Activated CD4-positive, alpha-beta T cell treated with anti-CD3 and anti-CD28 coated beads, Interleukin-2, amount 50 U/mL, for 16 hours (primary cell): ENCODE data around the gene SELENOK.

Source experiments
- DNase-seq: peaks from one replicate; pipeline ENCODE4 v3.0.0-alpha.2; 2020

SELENOK gene

DNA sequence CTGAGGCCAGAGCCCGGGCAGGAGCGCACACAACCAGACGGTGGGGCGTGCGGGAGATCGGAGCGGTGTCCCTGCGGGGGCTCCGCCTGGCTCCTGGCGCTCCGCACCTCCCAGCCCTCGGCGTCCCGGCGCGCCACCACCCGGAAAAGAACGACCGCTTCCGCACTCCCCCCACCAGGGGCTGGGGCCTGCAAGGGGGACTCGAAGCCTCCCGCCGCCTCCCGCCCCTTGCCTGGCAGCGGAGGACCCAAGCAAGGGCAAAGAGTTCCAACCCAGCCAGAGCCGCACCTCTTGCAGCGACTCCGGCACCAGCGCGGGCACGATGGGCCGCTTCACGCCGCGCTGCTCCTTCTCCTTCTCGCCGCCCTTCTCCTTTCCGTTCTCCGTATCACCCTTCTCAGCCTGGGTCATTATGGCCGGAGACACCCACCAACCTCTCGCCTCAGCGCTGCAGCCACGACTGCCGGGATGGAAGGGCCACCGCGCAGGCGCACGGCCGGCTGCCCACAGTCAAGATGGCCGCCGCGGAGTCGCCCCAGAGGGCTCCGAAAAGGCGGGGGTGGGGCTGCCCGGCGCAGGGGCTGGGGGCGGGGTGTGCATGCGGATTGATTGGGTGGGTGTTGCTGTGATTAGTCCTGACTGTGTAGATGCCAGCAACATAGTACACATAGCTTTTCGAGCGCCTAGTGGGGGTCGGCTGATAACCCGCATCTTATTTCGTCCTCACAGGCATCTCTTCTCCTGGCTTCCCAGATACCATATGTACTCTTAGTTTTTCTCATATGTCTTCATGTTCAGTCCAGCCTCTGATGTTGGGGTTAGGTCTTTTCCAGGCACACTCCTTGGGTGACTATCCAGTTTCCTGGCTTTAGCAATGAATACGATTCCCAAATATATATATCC lies 9.7 kb downstream of the SELENOK start, which contains the start of gene ACTR8:
TSS of gene ACTR8 (minus strand) at position 462 of the 903 bp plus-strand sequence. CDS start at position 411, 51 bp downstream.
- DNase-seq, result peak; percentile 89

DNA sequence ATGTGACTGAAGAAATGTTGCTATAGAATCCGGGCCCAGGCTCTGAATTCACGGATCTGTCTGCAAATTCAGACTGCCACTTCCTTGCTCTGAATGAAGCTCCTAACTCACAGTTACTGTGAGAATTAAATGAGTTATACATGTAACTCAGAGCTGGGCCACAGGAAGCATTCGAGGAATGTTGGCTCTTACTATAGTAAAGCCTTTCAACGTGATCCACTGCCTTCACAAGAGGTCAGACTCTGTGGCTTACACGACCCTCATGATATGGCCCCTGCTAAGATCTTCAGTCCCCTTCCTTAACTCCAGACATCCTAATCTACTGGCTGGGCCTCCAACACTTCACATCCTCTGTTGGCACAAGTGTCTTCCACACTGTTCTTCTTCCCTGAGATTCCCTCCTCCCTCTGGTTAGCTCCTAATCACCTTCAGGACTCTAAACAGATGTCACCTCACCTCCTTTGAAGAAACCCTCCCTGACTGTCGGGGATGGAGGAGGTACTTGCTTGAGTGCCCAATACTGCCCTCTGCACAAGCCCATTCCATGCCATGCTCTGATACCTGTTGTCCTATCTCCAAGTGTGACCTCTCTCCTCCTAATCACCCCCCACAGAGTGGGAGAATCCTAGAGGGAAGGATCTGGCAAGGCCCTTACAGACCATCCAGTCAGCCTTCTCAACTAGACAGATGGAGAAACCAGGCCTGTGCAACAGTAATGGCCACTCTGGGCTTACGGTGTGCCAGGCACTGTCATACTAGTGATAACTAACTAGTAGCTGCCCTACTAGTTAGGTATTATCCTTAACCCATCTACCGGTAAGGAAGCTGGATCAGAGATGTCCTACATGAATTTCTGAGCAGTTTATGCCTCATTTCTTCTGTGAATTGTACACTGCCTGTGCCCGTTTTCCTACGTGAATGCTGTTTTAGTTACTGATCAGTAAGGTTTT lies 11.0 kb downstream of the SELENOK start:
- DNase-seq, result no peak

DNA sequence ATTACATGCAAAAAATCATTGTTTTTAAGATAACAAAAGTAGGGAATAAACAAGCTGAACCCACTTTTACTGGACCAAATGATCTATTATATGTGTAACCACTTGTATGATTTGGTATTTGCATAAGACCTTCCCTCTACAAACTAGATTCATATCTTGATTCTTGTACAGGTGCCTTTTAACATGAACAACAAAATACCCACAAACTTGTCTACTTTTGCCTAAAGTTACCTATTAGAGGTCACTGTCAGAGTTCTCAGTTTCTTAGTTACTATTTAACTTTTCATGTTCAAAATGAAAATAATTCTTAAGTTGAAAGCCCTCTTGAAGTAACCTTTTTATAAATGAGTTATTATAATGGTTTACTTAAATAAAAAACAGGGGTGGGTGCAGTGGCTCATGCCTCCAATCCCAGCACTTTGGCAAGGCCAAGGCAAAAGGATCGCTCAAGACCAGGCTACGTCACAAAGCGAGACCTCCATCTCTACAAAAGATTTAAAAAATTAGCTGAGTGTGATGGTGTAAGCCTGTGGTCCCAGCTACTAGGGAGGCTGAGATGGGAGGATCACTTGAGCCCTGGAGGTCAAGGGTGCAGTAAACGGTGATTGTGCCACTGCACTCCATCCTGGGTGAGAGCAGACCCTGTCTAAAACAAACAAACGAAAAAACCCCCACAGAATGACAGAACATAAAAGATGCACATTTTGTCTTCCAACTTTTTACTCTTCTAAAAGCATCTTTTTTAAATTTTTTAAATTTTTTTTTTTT lies 25.7 kb downstream of the SELENOK start:
- DNase-seq, result no peak

DNA sequence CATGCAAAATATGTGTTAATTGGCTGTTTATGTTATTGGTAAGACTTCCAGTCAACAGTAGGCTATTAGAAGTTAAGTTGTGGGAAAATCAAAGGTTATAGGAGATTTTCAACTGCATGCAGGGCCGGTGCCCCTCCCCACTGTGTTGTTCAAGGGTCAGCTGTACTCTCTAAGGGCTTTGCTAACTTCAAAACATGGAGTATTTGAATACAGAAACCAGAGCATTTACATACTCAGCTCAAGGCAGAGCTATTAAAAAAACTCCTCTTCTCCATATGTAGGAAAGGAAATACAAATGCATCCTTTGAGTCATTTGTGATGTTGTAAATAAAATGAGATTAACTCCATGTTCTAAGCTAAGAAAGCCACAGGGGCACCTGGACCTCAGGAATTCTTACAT lies 28.5 kb downstream of the SELENOK start:
- DNase-seq, result no peak

DNA sequence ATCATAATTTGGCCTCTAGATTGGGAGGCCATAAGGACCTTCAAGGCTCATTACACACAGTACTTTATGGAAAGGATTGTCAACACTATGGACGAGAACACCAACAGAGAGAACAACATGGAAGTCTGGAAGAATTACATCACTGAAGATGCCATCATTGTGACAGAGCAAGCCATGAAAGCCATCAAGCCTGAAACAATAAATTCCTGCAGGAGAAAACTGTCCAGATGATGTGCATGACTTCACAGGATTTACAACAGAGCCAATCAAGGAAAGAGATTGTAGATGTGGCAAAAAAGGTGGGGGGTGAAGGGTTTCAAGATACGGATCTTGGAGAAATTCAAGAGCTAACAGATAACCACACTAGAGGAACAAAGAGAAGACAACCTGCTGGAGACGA lies 29.4 kb downstream of the SELENOK start:
- DNase-seq, result no peak

DNA sequence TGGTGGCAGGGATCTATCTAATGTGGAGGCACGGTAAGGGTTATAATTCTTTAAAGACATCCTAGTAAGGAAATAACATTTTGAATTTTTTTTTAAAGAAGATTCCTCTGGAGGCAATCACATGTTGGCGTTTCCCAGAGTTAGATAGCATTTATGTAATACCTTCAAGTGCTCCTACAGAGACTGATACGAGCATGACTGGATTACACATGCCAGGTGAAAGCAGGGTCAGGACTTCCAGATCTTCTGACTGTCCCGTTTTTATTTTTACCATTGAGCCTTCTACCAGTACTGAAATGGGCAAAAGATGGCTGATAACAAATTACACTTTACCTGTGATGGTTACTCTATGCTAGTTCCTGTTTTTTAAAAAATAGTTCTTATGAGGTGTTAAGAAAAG lies 31.5 kb downstream of the SELENOK start:
- no peak for DNase-seq

DNA sequence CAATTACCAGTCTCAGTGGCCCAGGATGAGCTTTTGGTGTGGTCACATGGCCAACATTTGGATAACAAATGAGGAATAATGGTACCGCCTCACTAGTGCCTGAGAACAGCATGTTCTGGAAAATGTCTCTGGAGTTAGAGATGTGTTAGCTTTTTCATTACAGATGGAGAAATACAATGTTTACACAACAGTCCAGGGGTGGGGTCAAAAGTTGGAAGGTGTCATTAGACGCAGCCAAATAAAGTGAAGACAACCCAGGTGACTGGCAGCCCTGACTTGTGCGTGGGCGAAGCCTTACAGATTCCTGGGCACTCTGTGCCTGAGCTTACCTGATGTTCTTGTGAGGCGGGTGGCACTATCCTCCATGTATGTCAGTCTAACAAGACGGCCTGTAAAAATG lies 32.5 kb downstream of the SELENOK start:
- no peak for DNase-seq

DNA sequence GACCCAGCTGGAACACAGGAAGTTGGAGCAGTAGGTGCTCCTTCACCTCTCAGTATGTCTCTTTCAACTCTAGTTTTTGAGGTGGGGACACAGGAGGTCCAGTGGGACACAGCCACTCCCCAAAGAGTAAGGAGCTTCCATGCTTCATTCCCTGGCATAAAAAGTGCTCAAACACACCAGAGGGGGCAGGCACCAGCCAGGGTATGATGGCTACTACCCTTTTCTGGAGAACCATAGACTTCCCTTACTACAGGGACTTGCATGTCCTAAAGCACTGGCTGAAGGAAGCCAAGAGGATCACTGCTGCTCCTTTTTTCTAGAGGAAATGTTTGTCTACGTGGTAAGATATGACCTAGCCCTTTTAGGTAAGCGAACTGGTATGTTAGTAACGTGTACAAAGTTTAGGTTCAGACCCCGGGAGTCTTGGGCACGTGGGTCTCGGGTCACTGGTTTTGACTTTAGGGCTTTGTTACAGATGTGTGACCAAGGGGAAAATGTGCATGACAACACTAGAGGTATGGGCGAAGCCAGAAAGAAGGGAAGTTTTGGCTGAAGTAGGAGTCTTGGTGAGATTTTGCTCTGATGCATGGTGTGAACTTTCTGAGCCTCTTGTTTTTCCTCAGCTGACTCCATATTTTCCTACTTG lies 33.4 kb downstream of the SELENOK start:
- DNase-seq, result no peak

DNA sequence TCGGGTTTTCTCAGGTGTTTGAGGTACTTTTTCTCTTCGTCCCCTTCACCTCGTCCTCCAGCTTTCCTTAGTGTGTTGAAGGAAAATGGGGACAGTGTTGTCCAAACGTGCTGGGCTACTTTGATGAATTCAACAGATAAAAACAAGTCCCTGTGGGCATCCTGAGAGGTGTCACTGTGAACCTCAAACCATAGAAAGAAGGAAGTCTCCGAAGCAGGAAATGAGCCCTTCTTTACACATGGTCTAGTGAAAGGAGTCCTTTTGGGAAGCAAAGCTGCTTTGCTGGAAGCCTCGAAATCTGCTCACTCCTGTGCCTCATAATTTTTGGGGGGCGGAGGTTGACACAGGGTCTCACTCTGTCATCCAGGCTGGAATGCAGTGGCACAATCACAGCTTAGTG lies 34.7 kb downstream of the SELENOK start:
- no peak for DNase-seq

DNA sequence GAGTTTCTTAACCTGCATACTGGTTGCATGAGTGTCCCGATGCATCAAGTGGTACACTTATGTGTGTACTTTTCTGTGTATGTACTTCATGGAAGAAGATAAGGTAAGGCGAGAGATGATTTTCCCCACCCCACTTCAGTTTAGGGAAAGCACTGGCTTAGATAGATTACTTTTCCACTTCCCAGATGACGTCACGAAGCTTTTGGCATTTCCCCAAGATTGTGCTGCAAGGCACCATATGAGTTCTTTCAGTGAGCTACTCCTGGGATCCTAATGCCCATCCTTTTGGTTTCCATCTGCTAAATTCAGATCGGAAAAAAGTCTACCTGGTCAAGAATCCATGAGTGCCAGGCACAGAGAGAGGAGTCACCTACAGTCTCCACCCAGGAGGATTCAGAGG lies 40.8 kb downstream of the SELENOK start:
- no peak for DNase-seq

DNA sequence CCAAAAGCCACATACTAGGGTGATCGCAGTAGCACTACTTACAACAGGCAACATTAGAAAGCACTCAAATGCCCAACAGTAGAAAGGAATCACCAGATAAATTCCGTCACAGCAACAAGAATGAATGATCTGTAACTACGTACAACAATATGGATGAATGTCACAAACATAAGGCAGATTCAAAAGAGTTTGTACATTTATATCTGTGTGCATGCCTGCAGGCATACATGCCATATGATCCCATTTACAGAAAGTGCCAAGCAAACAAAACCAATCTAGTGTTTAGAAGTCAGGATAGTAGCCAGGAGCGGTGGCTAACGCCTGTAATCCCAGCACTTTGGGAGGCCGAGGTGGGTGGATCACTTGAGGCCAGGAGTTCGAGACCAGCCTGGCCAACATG lies 41.7 kb downstream of the SELENOK start:
- no peak for DNase-seq

DNA sequence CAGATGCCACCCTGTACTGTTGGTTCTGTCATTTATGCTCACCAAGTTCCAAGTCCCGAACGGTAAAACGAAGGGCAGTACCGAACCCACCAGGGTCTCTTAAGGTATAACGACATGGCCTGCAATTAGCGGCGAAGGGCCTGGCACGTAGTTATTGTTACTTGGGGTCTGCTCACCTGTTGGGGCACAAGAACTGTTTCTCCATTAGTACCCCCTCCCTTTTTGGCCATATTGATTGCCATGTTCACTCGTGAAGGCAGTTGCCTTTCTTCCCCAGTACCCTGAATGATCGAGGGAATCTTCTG lies 44.9 kb downstream of the SELENOK start:
- no peak for DNase-seq

DNA sequence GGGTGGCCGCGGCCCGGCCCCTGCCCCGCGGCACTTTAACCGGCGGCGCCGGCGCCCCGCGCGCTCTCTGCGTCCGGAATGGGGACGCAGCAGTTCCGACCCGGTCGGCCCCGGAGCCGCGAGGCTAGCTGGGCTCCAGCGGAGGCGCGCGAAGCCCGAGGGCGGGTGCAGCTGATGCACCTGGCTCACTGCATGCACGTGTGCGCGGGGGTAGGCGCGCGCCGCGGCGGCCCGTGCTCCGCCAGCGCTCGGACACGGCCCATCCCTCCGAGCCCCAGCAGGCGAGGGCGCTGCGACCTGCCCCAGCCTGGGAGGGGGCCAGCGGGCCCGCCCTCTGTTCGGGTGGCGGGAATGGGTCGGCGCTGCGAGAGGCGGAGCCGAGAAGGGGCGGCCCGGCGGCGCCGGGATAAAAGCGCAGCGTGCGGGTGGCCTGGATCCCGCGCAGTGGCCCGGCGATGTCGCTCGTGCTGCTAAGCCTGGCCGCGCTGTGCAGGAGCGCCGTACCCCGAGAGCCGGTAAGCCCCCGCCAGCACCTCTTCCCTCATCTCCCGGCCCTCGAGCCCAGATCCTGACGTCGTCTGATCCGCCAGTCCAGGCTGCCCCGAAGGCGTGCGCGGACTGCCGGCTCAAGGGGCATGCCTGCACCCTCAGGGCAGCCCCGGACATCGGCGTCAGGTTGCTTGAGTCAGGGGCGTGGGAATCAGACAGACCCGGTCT lies 45.4 kb downstream of the SELENOK start, which contains the start of the genes CHDH and IL17RB:
TSS of gene CHDH (minus strand) at position 286 of the 717 bp plus-strand sequence. CDS start 22,411 bp downstream, outside the sequence.
TSS of gene IL17RB (plus strand) at position 435 of the 717 bp plus-strand sequence. CDS start at position 456, 21 bp downstream.
- DNase-seq, result peak; percentile 23

DNA sequence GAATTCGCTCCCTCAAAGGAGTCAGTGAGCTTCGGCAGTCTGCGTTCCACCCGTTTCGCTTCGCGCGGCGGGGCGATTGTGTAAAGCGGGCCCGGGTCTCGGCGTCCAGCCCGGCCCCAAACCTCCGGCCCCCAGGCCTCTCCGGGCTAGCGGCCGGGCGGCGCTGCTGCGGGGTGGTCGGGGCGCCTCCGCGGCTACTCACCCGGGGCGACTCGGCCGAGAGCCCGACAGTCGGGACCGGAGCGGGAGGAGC lies 45.9 kb downstream of the SELENOK start:
- no peak for DNase-seq

DNA sequence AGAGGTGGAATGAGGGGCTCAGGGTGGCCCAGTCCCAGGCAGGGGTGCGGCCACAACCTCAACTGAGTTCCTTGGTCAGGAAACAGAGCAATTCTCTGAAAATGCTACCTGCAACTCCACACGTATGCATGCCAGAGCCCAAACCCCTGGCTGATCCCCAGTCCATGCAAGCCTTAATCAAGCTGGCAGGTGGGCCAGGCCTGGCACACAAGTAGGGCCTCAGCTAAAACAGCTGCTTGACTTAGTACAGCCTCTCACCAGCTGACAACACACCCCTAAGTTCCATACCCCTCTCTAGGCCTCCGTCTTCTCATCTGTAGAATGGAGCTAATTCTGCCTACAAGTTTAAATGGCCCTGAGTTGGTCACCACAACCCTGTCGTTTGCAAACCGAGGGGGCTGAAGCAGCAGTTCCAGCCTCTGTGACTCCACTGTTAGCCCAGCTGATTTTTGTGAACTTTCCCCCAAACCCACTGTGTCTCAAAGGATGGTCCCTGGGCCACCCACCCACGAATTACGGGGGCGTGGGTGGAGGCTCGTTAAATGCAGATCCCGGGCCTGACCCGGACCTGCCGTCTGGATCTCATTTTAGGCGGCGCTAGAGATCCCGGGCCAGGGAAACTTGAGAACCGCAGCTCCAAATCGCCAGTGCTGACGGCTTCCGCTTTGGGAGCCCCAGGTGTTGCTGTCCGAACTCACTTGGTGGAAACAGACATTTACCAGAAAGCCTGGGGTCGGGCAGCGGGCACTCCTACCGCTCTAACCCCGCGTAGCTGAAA lies 46.4 kb downstream of the SELENOK start:
- DNase-seq, result no peak

DNA sequence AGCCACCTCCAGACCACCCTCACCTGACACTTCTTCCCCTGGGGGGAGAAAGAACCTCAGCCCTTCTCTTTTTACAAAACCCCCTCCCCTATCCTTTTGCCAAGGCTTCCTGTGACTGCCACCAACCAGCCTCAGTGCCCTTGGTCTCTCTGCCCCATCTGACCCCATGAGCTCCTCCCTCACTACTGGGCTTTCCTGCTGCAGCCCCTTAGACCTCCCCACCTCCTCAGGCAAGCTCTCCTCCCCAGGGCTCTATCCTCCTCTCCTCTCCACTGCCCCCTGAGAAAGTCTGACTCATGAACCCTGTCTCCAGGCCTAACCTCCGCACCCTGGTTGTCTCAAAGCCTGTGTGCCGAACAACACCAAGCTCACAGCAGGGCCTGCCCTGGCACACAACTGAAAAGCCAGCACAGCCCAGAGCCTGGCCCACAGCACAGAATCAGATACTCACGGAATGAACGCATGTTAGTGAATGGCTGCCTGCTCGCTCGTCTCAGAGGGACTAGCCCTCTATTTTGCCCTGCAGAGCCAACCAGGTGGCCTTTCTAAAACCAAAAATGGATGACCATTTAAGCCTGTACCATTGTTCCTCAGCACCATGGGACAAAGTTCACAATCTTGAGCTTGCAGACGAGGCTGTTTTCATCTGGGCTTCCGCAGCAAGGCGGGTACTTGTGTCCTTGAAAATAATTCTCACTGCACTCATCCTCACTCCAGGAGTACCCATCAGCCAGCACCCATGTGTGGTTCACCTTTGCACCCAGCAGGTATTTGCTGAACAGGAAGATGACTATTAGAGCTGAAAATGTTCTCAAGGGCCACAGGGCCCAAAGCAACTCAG lies 47.2 kb downstream of the SELENOK start:
- no peak for DNase-seq

DNA sequence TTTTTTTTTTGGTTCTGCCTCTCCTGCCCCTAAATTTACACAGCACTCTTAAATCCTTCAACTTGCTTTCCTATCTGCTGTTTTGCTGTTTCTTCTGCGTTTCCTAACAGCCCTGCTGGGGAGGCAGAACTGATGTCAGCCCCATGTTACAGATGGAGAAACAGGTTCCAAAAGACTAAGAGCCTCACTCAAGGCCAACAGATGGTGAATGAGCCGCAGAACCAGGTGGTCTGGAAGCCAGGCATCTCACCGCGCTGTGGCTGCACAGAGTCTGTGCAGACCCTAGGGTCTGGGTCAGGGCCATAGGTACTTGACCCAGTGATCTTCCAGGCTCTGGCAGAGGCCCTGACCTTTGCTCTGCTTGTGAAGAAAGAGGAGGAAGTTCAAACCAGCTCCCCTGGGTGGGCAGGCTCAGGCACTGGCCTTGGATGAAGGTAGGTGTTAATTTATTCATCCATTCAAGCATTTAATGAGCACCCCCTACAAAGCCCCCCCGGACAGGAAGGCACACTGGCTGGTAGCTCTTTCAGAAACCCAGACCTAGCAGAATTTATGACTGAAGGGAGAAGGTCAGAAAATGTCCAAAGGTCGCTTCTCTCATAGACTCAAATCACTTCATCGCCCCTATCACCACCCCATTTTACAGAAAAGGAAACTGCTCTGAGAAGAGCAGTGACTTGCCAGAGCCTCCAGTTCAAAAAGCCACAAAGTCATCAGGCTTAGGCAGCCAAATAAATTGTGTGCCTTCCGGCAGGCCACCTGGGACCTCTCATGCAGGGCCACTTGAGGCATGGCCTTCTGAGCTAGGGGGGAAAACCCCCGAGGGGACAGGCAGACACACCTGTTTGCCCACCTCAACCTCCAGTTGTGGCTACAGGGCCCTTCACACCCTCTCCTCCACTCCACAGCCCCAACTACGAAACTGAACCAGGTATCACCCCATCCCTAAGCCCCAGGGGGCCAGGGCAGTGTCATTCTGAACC lies 48.2 kb downstream of the SELENOK start:
- no peak for DNase-seq

DNA sequence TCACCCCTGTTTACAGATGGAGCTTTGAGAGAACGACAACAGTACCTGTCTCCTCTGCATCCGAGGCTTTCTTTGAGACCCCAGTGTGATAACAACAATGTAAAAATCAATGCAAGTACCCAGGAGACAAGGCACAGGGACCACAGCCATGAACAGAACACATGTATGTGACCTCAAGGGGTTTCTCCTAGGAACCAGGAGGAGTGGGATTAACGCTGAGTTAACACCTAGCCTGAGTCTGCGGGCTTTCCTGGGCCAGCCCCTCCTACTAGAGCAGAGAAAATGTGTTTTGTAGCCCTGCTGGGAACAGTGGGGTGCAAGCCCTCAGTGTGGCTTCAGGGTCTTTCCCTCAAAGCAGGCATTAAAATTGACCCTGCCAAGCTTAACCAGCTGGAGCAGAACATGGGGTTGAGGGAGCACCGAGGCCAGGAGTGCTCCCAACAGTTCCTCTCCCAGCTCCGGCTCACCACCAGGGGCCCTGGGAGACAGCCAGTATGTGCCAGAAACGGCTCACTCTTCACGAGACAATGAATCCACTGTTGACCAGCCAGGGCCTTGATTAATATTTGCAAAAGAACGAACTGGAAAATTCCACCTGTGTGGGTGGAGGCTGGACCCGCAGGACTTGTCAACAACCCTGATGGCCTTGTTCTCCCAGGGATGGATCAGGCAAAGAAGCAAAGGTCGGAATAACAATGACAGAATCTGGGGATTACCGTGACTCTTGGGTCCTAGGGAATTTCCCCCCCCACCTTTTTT lies 49.0 kb downstream of the SELENOK start:
- DNase-seq, result no peak
